ENCODE data around the gene TULP1.

Gene TULP1

DNA sequence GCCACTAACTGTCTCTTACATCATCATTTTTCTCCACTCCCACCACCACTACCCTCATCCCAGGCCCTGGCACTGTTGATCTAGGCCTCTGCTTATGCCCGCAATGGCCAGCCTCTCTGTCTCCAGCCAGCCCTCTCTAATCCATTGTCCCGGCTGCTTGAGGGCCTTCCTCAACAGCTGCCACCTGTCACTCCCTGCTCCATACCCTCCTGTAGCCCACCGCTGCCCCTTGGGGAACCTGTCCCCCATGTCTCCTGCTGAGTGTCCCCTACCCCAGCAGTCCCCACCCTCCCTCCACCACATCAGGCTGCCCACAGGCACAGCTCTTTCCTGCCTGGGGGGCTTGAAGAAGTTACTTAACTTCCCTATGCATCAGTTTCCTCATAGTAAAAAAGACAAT is 29.2 kb downstream of the TULP1 start:
- no peak overlapping the region for H3K14ac ChIP-seq (ENCODE audit: low read length)
- no peak overlapping the region for H2BK5ac ChIP-seq (ENCODE audit: low read depth, low read length, poor library complexity)
- no peak for DNase-seq
- peaks cover under 1% of the 10 kb centered on the region for H3K9me3 ChIP-seq (ENCODE audit: insufficient read depth, low read depth, low read length)
- peaks cover 39% of the 10 kb centered on the region for H3K79me1 ChIP-seq (ENCODE audit: low read length)
- no peak overlapping the region for H2AFZ ChIP-seq (ENCODE audit: insufficient read depth, low read length, poor library complexity)
- H3K4me2 ChIP-seq (ENCODE audit: low read length): no peak overlapping the region
- no peak overlapping the region for H3K9ac ChIP-seq (ENCODE audit: low read length)
- H3K27me3 ChIP-seq (ENCODE audit: insufficient read depth, low read length): no peaks in the 10 kb centered on the region
- no peak overlapping the region for H4K12ac ChIP-seq (ENCODE audit: low read depth, low read length)
- H3K4ac ChIP-seq (ENCODE audit: low read depth, low read length): peak overlapping the region; percentile 4
- H3K79me2 ChIP-seq (ENCODE audit: control insufficient read depth, insufficient read depth, low read length, poor library complexity): peaks cover 32% of the 10 kb centered on the region
- no peak overlapping the region for H3K18ac ChIP-seq (ENCODE audit: low read length)
- no peak overlapping the region for H3K27ac ChIP-seq (ENCODE audit: low read depth, low read length)
- no peak overlapping the region for H3K4me3 ChIP-seq (ENCODE audit: low read depth, low read length)
- peaks cover 58 to 65% of the 10 kb centered on the region in 2 experiments for H3K36me3 ChIP-seq (ENCODE audit: control insufficient read depth in 1 of 2, insufficient read depth in 2 of 2, low read length in 2 of 2)
- H2AK5ac ChIP-seq (ENCODE audit: low read length): no peak overlapping the region
- no peak overlapping the region for H2BK12ac ChIP-seq (ENCODE audit: low read length)
- no peak overlapping the region for H4K91ac ChIP-seq (ENCODE audit: low read depth, low read length)
- no peak overlapping the region for H2BK120ac ChIP-seq (ENCODE audit: insufficient read depth, low read length, poor library complexity)
- no peak overlapping the region for H4K8ac ChIP-seq (ENCODE audit: low read depth, low read length)
- no CpG with 5 or more reads among the region's 3 CpGs for WGBS (ENCODE audit: extremely low coverage, insufficient coverage, insufficient read length)
- peaks cover 38 to 42% of the 10 kb centered on the region in 2 experiments for H3K4me1 ChIP-seq (ENCODE audit: control insufficient read depth in 1 of 2, insufficient read depth in 2 of 2, low read length in 2 of 2)
- no peak overlapping the region for H3K23ac ChIP-seq (ENCODE audit: low read length)

DNA sequence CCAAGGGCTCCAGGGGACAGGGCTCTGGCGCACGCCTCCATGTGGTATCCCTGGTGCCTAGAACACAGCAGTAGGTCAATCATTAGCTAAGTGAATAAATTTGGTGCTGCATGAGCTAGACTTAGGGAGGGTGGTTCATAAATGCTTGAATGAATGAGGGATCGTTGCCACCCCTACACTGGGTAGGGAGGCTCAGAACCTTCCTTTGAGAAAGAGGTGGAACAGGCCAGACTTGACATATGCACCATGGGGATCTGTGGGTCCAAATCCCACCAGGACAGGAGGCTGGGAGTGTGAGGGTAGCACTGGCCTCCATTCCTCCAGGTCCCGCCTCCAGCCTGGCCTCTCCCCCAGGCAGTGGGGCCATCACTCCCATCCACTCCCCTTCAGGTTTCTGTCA is 29.6 kb downstream of the TULP1 start:
- Histone ChIP-seq H3K4me1 (ENCODE audit: control insufficient read depth in 1 of 2, insufficient read depth in 2 of 2, low read length in 2 of 2) (peaks cover 34 to 38% of the 10 kb centered on the region in 2 experiments), H3K27me3 (ENCODE audit: insufficient read depth, low read length) (no peaks in the 10 kb centered on the region), H3K23ac (ENCODE audit: low read length) (no peak overlapping the region), H4K91ac (ENCODE audit: low read depth, low read length) (no peak overlapping the region), H3K79me1 (ENCODE audit: low read length) (peaks cover 36% of the 10 kb centered on the region), H3K36me3 (ENCODE audit: control insufficient read depth in 1 of 2, insufficient read depth in 2 of 2, low read length in 2 of 2) (peaks cover 62 to 69% of the 10 kb centered on the region in 2 experiments), H3K14ac (ENCODE audit: low read length) (no peak overlapping the region), H3K9me3 (ENCODE audit: insufficient read depth, low read depth, low read length) (peaks cover 2% of the 10 kb centered on the region), H3K18ac (ENCODE audit: low read length) (no peak overlapping the region), H3K9ac (ENCODE audit: low read length) (no peak overlapping the region), H2AFZ (ENCODE audit: insufficient read depth, low read length, poor library complexity) (no peak overlapping the region), H2BK120ac (ENCODE audit: insufficient read depth, low read length, poor library complexity) (no peak overlapping the region), H3K4ac (ENCODE audit: low read depth, low read length) (peak overlapping the region; percentile 4), H4K8ac (ENCODE audit: low read depth, low read length) (no peak overlapping the region), H3K79me2 (ENCODE audit: control insufficient read depth, insufficient read depth, low read length, poor library complexity) (peaks cover 29% of the 10 kb centered on the region), H2BK12ac (ENCODE audit: low read length) (no peak overlapping the region), H2AK5ac (ENCODE audit: low read length) (no peak overlapping the region), H2BK5ac (ENCODE audit: low read depth, low read length, poor library complexity) (no peak overlapping the region), H4K12ac (ENCODE audit: low read depth, low read length) (no peak overlapping the region), H3K4me2 (ENCODE audit: low read length) (no peak overlapping the region), H3K4me3 (ENCODE audit: low read depth, low read length) (no peak overlapping the region), H3K27ac (ENCODE audit: low read depth, low read length) (no peak overlapping the region)
- WGBS (ENCODE audit: extremely low coverage, insufficient coverage, insufficient read length): no CpG with 5 or more reads among the region's 4 CpGs
- no peak for DNase-seq

GRCh38 chr6:35481226-35481625 is 31.5 kb downstream of the TULP1 start:
- Histone ChIP-seq H3K4me2 (ENCODE audit: low read length) (no peak overlapping the region), H4K91ac (ENCODE audit: low read depth, low read length) (no peak overlapping the region), H2BK12ac (ENCODE audit: low read length) (no peak overlapping the region), H2AFZ (ENCODE audit: insufficient read depth, low read length, poor library complexity) (no peak overlapping the region), H3K18ac (ENCODE audit: low read length) (no peak overlapping the region), H3K79me1 (ENCODE audit: low read length) (peaks cover 23% of the 10 kb centered on the region), H3K4ac (ENCODE audit: low read depth, low read length) (no peak overlapping the region), H2AK5ac (ENCODE audit: low read length) (no peak overlapping the region), H3K9ac (ENCODE audit: low read length) (no peak overlapping the region), H2BK120ac (ENCODE audit: insufficient read depth, low read length, poor library complexity) (no peak overlapping the region), H2BK5ac (ENCODE audit: low read depth, low read length, poor library complexity) (no peak overlapping the region), H4K8ac (ENCODE audit: low read depth, low read length) (no peak overlapping the region), H3K36me3 (ENCODE audit: control insufficient read depth in 1 of 2, insufficient read depth in 2 of 2, low read length in 2 of 2) (peaks cover 76 to 85% of the 10 kb centered on the region in 2 experiments), H3K27ac (ENCODE audit: low read depth, low read length) (no peak overlapping the region), H3K27me3 (ENCODE audit: insufficient read depth, low read length) (no peaks in the 10 kb centered on the region), H3K4me1 (ENCODE audit: control insufficient read depth in 1 of 2, insufficient read depth in 2 of 2, low read length in 2 of 2) (peaks cover 22% of the 10 kb centered on the region in 2 experiments), H3K79me2 (ENCODE audit: control insufficient read depth, insufficient read depth, low read length, poor library complexity) (peaks cover 24% of the 10 kb centered on the region), H3K23ac (ENCODE audit: low read length) (no peak overlapping the region), H3K4me3 (ENCODE audit: low read depth, low read length) (no peak overlapping the region), H3K9me3 (ENCODE audit: insufficient read depth, low read depth, low read length) (peaks cover 2% of the 10 kb centered on the region), H4K12ac (ENCODE audit: low read depth, low read length) (no peak overlapping the region), H3K14ac (ENCODE audit: low read length) (no peak overlapping the region)
- no peak for DNase-seq
- WGBS (ENCODE audit: extremely low coverage, insufficient coverage, insufficient read length): no CpG with 5 or more reads among the region's 8 CpGs

DNA sequence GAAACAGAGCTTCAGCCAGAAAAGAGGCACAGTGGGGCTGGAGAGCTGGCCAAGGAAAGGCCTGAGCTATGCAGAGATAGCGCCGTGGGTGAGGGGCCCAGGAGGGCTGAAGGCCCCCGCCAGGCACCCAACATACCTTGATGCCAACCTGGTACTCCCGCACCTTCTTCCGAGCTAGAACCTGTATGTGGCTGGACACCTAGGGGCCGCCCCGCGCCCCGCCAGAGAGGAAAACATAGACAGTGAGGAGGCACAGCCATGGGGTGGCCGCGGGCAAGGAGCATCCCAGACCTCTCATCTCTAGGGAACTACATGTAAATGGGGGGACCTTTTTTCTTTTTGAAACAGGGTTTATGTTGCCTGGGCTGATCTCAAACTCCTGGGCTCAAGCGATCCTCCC is 32.5 kb downstream of the TULP1 start:
- no peak overlapping the region for H4K91ac ChIP-seq (ENCODE audit: low read depth, low read length)

More for the DNA sequence above, 32.5 kb downstream of the TULP1 start:
- Histone ChIP-seq H2BK12ac (ENCODE audit: low read length) (no peak overlapping the region), H3K9ac (ENCODE audit: low read length) (no peak overlapping the region), H3K4me2 (ENCODE audit: low read length) (no peak overlapping the region), H4K8ac (ENCODE audit: low read depth, low read length) (no peak overlapping the region), H2AFZ (ENCODE audit: insufficient read depth, low read length, poor library complexity) (no peak overlapping the region), H3K27ac (ENCODE audit: low read depth, low read length) (no peak overlapping the region), H3K23ac (ENCODE audit: low read length) (no peak overlapping the region), H3K79me1 (ENCODE audit: low read length) (peaks cover 13% of the 10 kb centered on the region), H3K9me3 (ENCODE audit: insufficient read depth, low read depth, low read length) (peaks cover 2% of the 10 kb centered on the region), H2AK5ac (ENCODE audit: low read length) (no peak overlapping the region), H3K79me2 (ENCODE audit: control insufficient read depth, insufficient read depth, low read length, poor library complexity) (peaks cover 16% of the 10 kb centered on the region), H3K4me1 (ENCODE audit: control insufficient read depth in 1 of 2, insufficient read depth in 2 of 2, low read length in 2 of 2) (peaks cover 13% of the 10 kb centered on the region in 2 experiments), H3K36me3 (ENCODE audit: control insufficient read depth in 1 of 2, insufficient read depth in 2 of 2, low read length in 2 of 2) (peaks cover 86% of the 10 kb centered on the region in 2 experiments), H2BK5ac (ENCODE audit: low read depth, low read length, poor library complexity) (no peak overlapping the region), H3K18ac (ENCODE audit: low read length) (peak overlapping the region; percentile 4), H3K14ac (ENCODE audit: low read length) (no peak overlapping the region), H3K27me3 (ENCODE audit: insufficient read depth, low read length) (no peaks in the 10 kb centered on the region), H4K12ac (ENCODE audit: low read depth, low read length) (no peak overlapping the region), H2BK120ac (ENCODE audit: insufficient read depth, low read length, poor library complexity) (no peak overlapping the region), H3K4me3 (ENCODE audit: low read depth, low read length) (no peak overlapping the region), H3K4ac (ENCODE audit: low read depth, low read length) (no peak overlapping the region)
- no peak for DNase-seq
- WGBS (ENCODE audit: extremely low coverage, insufficient coverage, insufficient read length): no CpG with 5 or more reads among the region's 12 CpGs
